CD14-positive monocyte (primary cell): ENCODE data around the gene ARHGEF11. TPM values are rescaled to one million over a fixed set of nuclear protein-coding genes. Genes with fewer than 3 reads are reported as not detected.

Experiments used
- DNase-seq, 3 donors: peaks; one replicate each; pipeline ENCODE4 v3.0.0-alpha.2; 2011 to 2022
- H2AFZ ChIP-seq: 2 replicates; pipeline ENCODE4 v1.6.0; 2012; ENCODE audit warnings: mild to moderate bottlenecking, low read depth, low read length, inconsistent platforms; ENCODE audit not compliant: insufficient read depth, poor library complexity, severe bottlenecking
- H3K27ac ChIP-seq, 2 donors: 1 replicate in 1 of 2; 2 replicates in 1 of 2; pipeline ENCODE4 v1.5.1; 2012 to 2013; ENCODE audit warnings: low read length in 2 of 2, control low read depth in 1 of 2, inconsistent platforms in 1 of 2, low read depth in 1 of 2, mild to moderate bottlenecking in 1 of 2
- H3K27me3 ChIP-seq, 2 donors: one replicate each; pipeline versions ENCODE4 v1.6.0 to v1.6.1; 2011 to 2013; ENCODE audit warnings: low read length in 2 of 2; ENCODE audit not compliant: control insufficient read depth in 2 of 2, insufficient read depth in 2 of 2
- H3K36me3 ChIP-seq, 2 donors: replicated peaks in 1 of 2; 1 replicate in 1 of 2; 2 replicates in 1 of 2; pipeline versions ENCODE4 v1.5.1 to v1.6.1; 2012 to 2013; ENCODE audit warnings: low read length in 2 of 2, control low read depth in 1 of 2, inconsistent platforms in 1 of 2, mild to moderate bottlenecking in 1 of 2; ENCODE audit not compliant: insufficient read depth in 2 of 2, control insufficient read depth in 1 of 2
- H3K4me1 ChIP-seq, 2 donors: 1 replicate in 1 of 2; 2 replicates in 1 of 2; pipeline versions ENCODE4 v1.5.1 to v1.6.1; 2012 to 2013; ENCODE audit warnings: low read length in 2 of 2, control low read depth in 1 of 2, inconsistent platforms in 1 of 2, mild to moderate bottlenecking in 1 of 2, moderate library complexity in 1 of 2; ENCODE audit not compliant: insufficient read depth in 2 of 2, control insufficient read depth in 1 of 2
- H3K4me2 ChIP-seq: replicated peaks from 2 replicates; pipeline ENCODE3; 2012; ENCODE audit warnings: low read length, moderate library complexity, mild to moderate bottlenecking; ENCODE audit not compliant: poor library complexity, severe bottlenecking; ENCODE audit errors: extremely low read depth
- H3K4me3 ChIP-seq, 3 experiments: fragments of 200-600 bp in 1 of 3; sonication (generic) in 1 of 3; replicated peaks in 1 of 3; 1 replicate in 2 of 3; 2 replicates in 1 of 3; pipeline ENCODE4 v1.5.1; 2011 to 2013; ENCODE audit warnings: low read length in 3 of 3, mild to moderate bottlenecking in 3 of 3, control low read depth in 2 of 3, low read depth in 2 of 3, inconsistent platforms in 1 of 3, moderate library complexity in 1 of 3
- H3K79me2 ChIP-seq: 2 replicates; pipeline ENCODE4 v1.6.0; 2012; ENCODE audit warnings: mild to moderate bottlenecking, control low read depth, inconsistent platforms, low read length, moderate library complexity; ENCODE audit not compliant: insufficient read depth
- H3K9ac ChIP-seq: 2 replicates; pipeline ENCODE4 v1.6.0; 2017; ENCODE audit warnings: low read length, mild to moderate bottlenecking; ENCODE audit not compliant: insufficient read depth, poor library complexity, severe bottlenecking
- H3K9me3 ChIP-seq, 2 donors: replicated peaks in 1 of 2; 1 replicate in 1 of 2; 2 replicates in 1 of 2; pipeline versions ENCODE4 v1.5.1 to v1.6.1; 2012 to 2013; ENCODE audit warnings: low read length in 2 of 2, control low read depth in 1 of 2; ENCODE audit not compliant: control insufficient read depth in 1 of 2, insufficient read depth in 1 of 2
- H4K20me1 ChIP-seq: 2 replicates; pipeline ENCODE4 v1.6.0; 2012; ENCODE audit warnings: mild to moderate bottlenecking, low read length, control low read depth, moderate library complexity; ENCODE audit not compliant: insufficient read depth
- H3K27ac Mint-ChIP-seq, 7 donors: one replicate each; pipeline ENCODE4 v1.8.0; 2020; ENCODE audit warnings: mild to moderate bottlenecking in 7 of 7, mixed read lengths in 7 of 7, moderate library complexity in 6 of 7, inconsistent platforms in 2 of 7
- H3K27me3 Mint-ChIP-seq, 3 donors: one replicate each; pipeline ENCODE4 v1.8.0; 2021 to 2022; ENCODE audit warnings: low read depth in 3 of 3, mild to moderate bottlenecking in 3 of 3, mixed read lengths in 3 of 3, moderate library complexity in 3 of 3, inconsistent platforms in 1 of 3
- H3K36me3 Mint-ChIP-seq, 2 donors: one replicate each; pipeline ENCODE4 v1.8.0; 2020; ENCODE audit warnings: mixed read lengths in 2 of 2, inconsistent platforms in 1 of 2, mild to moderate bottlenecking in 1 of 2
- H3K4me1 Mint-ChIP-seq: one replicate; pipeline ENCODE4 v1.8.0; 2020; ENCODE audit warnings: mild to moderate bottlenecking, mixed read lengths
- H3K4me3 Mint-ChIP-seq, 2 donors: one replicate each; pipeline ENCODE4 v1.8.0; 2020; ENCODE audit warnings: mild to moderate bottlenecking in 2 of 2, mixed read lengths in 2 of 2, moderate library complexity in 1 of 2
- H3K9me3 Mint-ChIP-seq, 7 donors: one replicate each; pipeline ENCODE4 v1.8.0; 2020 to 2022; ENCODE audit warnings: mixed read lengths in 7 of 7, mild to moderate bottlenecking in 6 of 7, moderate library complexity in 6 of 7, inconsistent platforms in 2 of 7
- WGBS: methylation state at CpG from one replicate; pipeline ENCODE4 v1.1.5; 2013; ENCODE audit warnings: missing lambda C conversion rate; ENCODE audit not compliant: insufficient coverage; 5-methylcytosine and 5-hydroxymethylcytosine counted together
- intact Hi-C, 2 donors: fragments of 100-400 bp; cut with micrococcal nuclease; formaldehyde crosslinking; loops; one replicate each; pipeline versions ENCODE4 v1.15.0 to v1.15.1; 2023
- polyA plus RNA-seq, 3 donors: library from polyadenylated mRNA; depleted of rRNA in 1 of 3; unstranded in 2 of 3; stranded (reverse) in 1 of 3; fragments of 300-500 nt in 2 of 3; fragments of >200 nt in 1 of 3; fragmentation: Illumina TruSeq in 2 of 3; gene quantifications; 1 replicate in 2 of 3; 2 replicates in 1 of 3; pipeline ENCODE4 v1.2.3, GENCODE V29; 2012 to 2021
- TF ChIP-seq, protein P1 (sequence below): fragments of 200-600 bp; IDR thresholded peaks from one replicate; pipeline ENCODE4 v1.8.0; 2022; ENCODE audit warnings: antibody characterized with exemption, mild to moderate bottlenecking

Gene ARHGEF11
- polyA plus RNA-seq, 3 donors, result 17.0 to 78.5 (median 17.7) TPM

DNA sequence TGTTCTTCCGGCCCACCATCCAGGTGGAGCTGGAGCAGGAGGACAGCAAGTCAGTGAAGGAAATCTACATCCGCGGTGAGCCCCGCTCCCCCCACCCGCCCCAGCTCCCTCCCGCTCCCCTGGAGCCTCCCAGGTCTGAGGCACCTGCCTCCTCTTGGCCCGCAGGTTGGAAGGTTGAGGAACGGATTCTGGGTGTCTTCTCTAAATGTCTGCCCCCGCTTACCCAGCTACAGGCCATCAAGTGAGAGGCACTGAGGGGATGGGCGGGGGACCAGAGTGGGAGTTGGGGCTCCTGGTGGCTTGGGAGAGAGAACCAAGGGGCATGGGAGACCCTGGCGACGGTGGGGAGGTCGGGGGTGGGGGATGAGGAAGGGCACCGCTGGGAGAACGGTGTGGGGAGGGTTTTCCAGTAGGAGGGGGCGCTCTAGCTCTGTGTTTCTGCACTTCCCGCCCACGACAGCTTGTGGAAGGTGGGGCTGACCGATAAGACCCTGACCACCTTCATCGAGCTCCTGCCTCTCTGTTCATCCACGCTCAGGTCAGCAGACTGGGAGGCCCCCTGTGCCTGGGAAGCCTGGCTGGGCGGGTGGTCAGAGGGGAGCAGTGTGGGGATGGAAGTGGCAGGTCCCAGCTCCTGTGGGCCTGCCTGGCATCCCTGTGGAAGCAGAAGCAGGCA, 120.9 kb downstream of the ARHGEF11 start:
- H3K27me3 Mint-ChIP-seq, result peaks cover 95 to 99% (median 97%) of the 10 kb centered on the region in 3 donors
- peak overlapping the region in 1 of 2 donors; percentile 87 for H3K4me3 Mint-ChIP-seq
- peaks cover 6 to 38% (median 24%) of the 10 kb centered on the region in 7 donors for H3K9me3 Mint-ChIP-seq
- Histone ChIP-seq H3K79me2 (no peaks in the 10 kb centered on the region), H3K4me1 (peaks cover 18 to 27% of the 10 kb centered on the region in 2 donors), H3K9me3 (peaks cover 6 to 46% of the 10 kb centered on the region in 2 donors), H3K36me3 (no peaks in the 10 kb centered on the region), H3K27me3 (peaks cover 69 to 94% of the 10 kb centered on the region in 2 donors), H2AFZ (no peak overlapping the region), H4K20me1 (no peaks in the 10 kb centered on the region), H3K27ac (no peak overlapping the region), H3K9ac (no peak overlapping the region), H3K4me3 (no peak overlapping the region), H3K4me2 (no peak overlapping the region)
- peaks cover 33% of the 10 kb centered on the region for H3K4me1 Mint-ChIP-seq
- WGBS, result 59% methylated on average over 11 of the region's 22 CpGs
- H3K27ac Mint-ChIP-seq, result peak overlapping the region in 1 of 7 donors; percentile 1
- TF ChIP-seq, protein P1, sequence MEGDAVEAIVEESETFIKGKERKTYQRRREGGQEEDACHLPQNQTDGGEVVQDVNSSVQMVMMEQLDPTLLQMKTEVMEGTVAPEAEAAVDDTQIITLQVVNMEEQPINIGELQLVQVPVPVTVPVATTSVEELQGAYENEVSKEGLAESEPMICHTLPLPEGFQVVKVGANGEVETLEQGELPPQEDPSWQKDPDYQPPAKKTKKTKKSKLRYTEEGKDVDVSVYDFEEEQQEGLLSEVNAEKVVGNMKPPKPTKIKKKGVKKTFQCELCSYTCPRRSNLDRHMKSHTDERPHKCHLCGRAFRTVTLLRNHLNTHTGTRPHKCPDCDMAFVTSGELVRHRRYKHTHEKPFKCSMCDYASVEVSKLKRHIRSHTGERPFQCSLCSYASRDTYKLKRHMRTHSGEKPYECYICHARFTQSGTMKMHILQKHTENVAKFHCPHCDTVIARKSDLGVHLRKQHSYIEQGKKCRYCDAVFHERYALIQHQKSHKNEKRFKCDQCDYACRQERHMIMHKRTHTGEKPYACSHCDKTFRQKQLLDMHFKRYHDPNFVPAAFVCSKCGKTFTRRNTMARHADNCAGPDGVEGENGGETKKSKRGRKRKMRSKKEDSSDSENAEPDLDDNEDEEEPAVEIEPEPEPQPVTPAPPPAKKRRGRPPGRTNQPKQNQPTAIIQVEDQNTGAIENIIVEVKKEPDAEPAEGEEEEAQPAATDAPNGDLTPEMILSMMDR, result no peak
- intact Hi-C loops, result loop anchor here (5.0 kb wide), 1 partner anchor 32 kb away; the partner anchor contains the start of gene PEAR1 (in 2 of the 2)
- H3K36me3 Mint-ChIP-seq, result peaks cover 3 to 23% of the 10 kb centered on the region in 2 donors
- DNase-seq, result no peak

GRCh38 chr1:156923670-156924477, 121.7 kb downstream of the ARHGEF11 start:
- no peaks in the 10 kb centered on the region for H4K20me1 ChIP-seq
- H3K9ac ChIP-seq, result no peak overlapping the region
- H2AFZ ChIP-seq, result peak overlapping the region; percentile 29
- H3K4me1 ChIP-seq, result peaks cover 18 to 27% of the 10 kb centered on the region in 2 donors
- 2% methylated on average over 37 of the region's 64 CpGs for WGBS
- peak overlapping the region in 1 of 3 experiments; percentile 10 for H3K4me3 ChIP-seq
- TF ChIP-seq, protein P1, result no peak
- peaks cover 3 to 23% of the 10 kb centered on the region in 2 donors for H3K36me3 Mint-ChIP-seq
- no peaks in the 10 kb centered on the region for H3K79me2 ChIP-seq
- H3K27ac Mint-ChIP-seq, result no peak overlapping the region
- peak overlapping the region; percentile 24 for H3K4me2 ChIP-seq
- H3K27me3 ChIP-seq, result peaks cover 73 to 93% of the 10 kb centered on the region in 2 donors
- peaks cover 6 to 46% of the 10 kb centered on the region in 2 donors for H3K9me3 ChIP-seq
- intact Hi-C loops, result no loop called here
- peaks cover 39% of the 10 kb centered on the region for H3K4me1 Mint-ChIP-seq
- H3K27ac ChIP-seq, result no peak overlapping the region
- DNase-seq, result no peak
- peaks cover 95 to 100% (median 99%) of the 10 kb centered on the region in 3 donors for H3K27me3 Mint-ChIP-seq
- peak overlapping the region in 1 of 2 donors; percentile 88 for H3K4me3 Mint-ChIP-seq
- H3K9me3 Mint-ChIP-seq, result peaks cover 6 to 36% (median 23%) of the 10 kb centered on the region in 7 donors
- H3K36me3 ChIP-seq, result no peaks in the 10 kb centered on the region
